Measurements from ENCODE around the gene TMEM178B.

TMEM178B gene

GRCh38 chr7:141235656-141236055 lies 161.8 kb downstream of the TMEM178B start:
- no peak overlapping the region for H3K4me3 ChIP-seq (ENCODE audit: low read depth, low read length)
- TF ChIP-seq CTCF (IDR thresholded peaks at IDR 0.05; ENCODE audit: low read depth, low read length) = no peak

DNA sequence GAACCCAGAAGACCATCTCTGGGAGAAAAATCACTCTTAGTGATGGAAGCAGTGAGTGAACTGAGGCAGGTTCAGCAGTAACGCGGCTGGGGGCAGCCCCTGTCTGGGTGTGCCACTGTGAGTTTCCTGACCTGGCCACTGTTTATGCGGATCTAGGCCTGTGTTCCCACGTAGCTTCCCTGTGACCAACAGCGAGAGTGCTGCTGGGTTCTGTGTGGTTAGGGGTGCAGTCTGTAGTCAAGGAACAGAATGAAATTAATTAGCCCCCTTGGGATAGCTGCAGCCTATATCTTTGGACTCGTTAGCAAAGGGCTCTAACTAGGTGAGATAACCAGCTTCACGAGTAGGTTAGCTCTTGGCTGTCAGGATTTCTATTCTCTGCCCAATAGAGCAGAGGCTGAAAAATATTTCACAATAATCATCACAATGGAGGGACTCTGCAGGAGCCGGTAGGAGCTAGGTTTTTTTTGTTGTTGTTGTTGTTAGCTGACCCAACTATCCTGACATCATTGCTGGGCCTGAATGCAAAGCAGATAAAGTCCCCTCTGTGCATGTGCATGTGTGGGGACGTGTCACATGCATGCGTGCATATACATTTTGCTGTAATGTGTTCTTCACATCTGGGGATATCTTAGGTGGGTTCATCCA lies 164.9 kb downstream of the TMEM178B start:
- H3K4me3 ChIP-seq (ENCODE audit: low read depth, low read length) = no peak overlapping the region
- TF ChIP-seq CTCF (IDR thresholded peaks at IDR 0.05; ENCODE audit: low read depth, low read length) = no peak

- H3K4me3 ChIP-seq (ENCODE audit: low read depth, low read length) = no peak overlapping the region
- TF ChIP-seq CTCF (IDR thresholded peaks at IDR 0.05; ENCODE audit: low read depth, low read length) = no peak
These were observed 165.8 kb downstream of the TMEM178B start for GRCh38 chr7:141239661-141240060.

DNA sequence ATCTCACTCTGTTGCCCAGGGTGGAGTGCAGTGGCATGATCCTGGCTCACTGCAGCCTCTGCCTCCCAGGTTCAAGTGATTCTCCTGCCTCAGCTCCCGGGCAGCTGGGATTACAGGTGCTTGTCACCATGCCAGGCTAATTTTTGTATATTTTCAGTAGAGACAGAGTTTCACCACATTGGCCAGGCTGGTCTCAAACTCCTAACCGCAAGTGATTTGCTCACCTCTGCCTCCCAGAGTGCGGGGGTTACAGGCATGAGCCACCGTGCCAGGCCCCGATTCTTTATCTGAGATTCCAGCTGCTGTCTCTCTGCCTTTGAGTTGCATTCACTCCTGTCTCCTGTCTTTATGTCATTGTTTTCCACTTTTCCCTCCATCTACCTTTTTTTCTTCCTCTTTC lies 168.7 kb downstream of the TMEM178B start:
- no peak for TF ChIP-seq CTCF (IDR thresholded peaks at IDR 0.05; ENCODE audit: low read depth, low read length)
- no peak overlapping the region for H3K4me3 ChIP-seq (ENCODE audit: low read depth, low read length)

- H3K4me3 ChIP-seq (ENCODE audit: low read depth, low read length) = no peak overlapping the region
- no peak for TF ChIP-seq CTCF (IDR thresholded peaks at IDR 0.05; ENCODE audit: low read depth, low read length)
These were observed 169.5 kb downstream of the TMEM178B start for GRCh38 chr7:141243368-141243767.

DNA sequence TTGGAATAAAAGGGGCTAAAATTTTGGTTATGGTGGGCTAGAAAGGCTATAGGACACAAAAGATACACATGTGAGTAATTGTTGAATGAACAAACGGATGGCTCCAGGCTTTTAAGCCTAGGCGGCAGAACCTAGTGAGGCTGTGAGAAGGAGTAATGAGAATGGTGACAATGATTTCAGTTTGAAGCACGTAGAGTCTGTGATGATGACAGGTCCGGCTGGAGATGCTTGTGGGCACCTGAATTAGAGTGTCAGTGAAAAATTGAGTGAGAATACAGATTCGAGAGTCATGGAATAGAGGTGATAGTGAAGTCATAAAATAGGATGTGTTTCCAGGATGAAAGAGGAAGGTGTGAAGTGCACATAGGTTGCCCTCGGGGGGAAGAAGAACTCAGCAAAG lies 170.6 kb downstream of the TMEM178B start:
- TF ChIP-seq CTCF (IDR thresholded peaks at IDR 0.05; ENCODE audit: low read depth, low read length) = no peak
- H3K4me3 ChIP-seq (ENCODE audit: low read depth, low read length) = no peak overlapping the region

GRCh38 chr7:141246426-141246825 lies 172.6 kb downstream of the TMEM178B start:
- no peak for TF ChIP-seq CTCF (IDR thresholded peaks at IDR 0.05; ENCODE audit: low read depth, low read length)
- H3K4me3 ChIP-seq (ENCODE audit: low read depth, low read length) = no peak overlapping the region
